ENCODE results near the gene MEPCE.

DNA sequence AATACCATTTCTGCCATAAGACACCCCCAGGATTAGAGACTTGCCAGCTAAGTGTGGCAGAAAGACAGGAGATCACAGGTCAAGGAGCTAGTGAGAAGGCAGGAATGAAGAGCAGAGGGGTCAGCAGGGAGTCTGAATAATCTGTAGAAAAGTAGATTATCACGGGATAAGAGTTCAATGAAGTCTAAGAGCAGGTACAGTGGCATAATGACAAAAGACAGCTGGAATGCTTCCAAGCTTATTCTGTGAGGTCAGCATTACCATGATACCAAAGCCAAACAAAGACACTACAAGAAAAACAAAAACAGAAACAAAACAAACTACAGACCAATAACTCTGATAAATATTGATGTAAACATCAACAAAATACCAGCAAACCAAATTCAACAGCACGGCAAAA is 35.6 kb upstream of the MEPCE start:
- TF ChIP-seq CTCF (optimal IDR thresholded peaks at IDR 0.05 in 1 of 3, IDR thresholded peaks at IDR 0.05 in 1 of 3, conservative IDR thresholded peaks at IDR 0.05 in 1 of 3; ENCODE audit: extremely low read depth in 1 of 3, insufficient read depth in 2 of 3, low read length in 3 of 3) (no peak), EZH2 (IDR thresholded peaks at IDR 0.05; ENCODE audit: low read length) (no peak)
